M059J (cell line): ENCODE measurements around the gene FANCC. TPM values are rescaled to one million over a fixed set of nuclear protein-coding genes. Genes with fewer than 3 reads are reported as not detected.
"Not testable (repeated sequence)": the region's sequence is repeated elsewhere in the genome, so short reads cannot be mapped to it uniquely, and the experiment has no call there.

Experiments used
- DNase-seq: peaks from one replicate; pipeline ENCODE4 v3.0.0-alpha.2; 2012; ENCODE audit warnings: low read depth
- total RNA-seq: library from RNA; depleted of rRNA; stranded (reverse); fragments of >200 nt; shearing (Covaris generic); gene quantifications from 2 replicates; pipeline ENCODE4 v1.2.3, GENCODE V29; 2014

FANCC gene
- total RNA-seq, 1 experiment from 2014 or later, result 16.5 TPM

DNA sequence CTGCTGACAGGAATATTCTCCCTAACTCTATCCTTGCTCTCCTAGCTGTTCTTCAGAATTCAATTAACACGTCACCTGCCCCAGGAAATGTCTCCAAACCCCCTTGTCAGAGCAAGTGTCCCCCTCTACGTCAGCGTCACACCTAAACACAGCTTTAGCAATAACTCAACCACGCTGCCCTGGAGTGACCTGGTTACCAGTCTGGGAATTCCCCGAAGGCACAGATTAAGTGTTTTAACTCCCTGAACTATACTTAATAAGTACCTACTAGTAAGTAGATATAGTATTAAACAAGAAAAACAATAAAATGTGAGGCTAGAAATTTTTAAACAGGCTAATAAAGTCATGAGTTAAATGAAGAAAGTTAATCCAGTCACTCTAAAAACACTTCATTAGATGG is 78.4 kb downstream of the FANCC start:
- DNase-seq, result no peak

DNA sequence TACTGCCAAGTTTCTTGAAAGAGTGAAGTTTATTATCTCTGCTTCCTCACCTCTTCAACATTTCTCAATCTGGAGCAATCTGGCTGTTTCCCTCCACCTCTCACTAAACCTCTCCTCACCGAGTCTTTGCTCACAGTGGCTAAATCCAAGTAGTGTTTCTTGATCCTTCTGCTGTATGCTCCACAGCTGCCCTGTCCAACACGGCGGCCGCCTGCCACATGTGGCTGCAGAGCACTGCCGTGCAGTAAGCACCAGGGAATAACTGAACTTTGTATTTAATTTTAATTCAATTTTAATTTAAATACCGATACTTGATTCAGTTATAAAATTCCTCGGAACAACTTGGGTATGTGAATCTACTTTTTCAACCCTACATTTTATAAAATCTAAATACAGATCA is 80.2 kb downstream of the FANCC start:
- no peak for DNase-seq

DNA sequence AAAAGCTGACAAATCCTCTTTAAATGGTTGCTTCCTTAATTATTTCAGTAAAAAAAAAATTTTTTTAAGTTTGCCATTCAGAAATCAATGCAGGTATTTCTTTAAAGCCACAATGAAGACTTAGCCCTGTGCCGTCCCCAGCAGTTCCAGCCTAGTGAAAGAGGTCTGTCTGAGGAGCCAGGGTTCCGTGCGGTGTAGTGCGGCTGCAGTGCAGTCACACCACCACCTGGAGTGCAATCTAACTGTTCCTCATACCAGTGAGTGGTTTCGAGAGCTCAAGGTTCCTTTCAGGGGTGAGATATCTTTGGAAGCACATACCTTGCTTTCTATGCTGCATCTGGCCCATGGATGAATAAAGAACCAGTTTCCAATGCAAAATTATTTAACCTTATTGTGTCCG is 87.5 kb downstream of the FANCC start:
- no peak for DNase-seq

DNA sequence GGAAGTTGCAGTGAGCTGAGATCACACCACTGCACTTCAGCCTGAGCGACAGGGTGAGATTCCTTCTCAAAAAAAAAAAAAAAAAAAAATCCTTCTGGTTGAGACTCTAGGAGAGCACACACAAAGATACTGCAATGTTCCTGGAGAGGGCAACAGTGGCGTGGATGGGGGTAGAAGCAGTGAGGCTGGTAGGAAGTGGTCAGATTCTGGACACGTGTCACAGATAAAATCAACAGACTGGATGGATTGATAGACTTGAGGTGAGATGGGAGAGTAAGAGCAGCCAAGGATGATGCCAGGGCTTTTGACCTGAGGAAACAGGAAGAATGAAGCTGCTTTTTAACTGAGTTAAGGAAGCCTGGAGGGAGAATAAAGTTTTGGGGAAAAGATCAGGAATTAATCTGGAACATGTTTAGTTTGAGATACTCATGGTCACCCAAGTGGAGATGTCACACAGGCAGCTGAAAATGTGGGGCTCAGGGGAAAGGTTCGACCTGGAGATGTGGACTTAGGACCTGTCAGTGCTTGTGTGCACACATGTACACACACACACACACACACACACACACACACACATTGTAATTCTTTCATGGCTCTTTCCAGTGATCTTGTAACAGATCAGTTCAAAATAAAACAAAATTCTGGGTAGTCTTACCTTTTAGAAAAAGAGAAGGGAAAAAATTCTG is 88.1 kb downstream of the FANCC start:
- peak; percentile 69 for DNase-seq

DNA sequence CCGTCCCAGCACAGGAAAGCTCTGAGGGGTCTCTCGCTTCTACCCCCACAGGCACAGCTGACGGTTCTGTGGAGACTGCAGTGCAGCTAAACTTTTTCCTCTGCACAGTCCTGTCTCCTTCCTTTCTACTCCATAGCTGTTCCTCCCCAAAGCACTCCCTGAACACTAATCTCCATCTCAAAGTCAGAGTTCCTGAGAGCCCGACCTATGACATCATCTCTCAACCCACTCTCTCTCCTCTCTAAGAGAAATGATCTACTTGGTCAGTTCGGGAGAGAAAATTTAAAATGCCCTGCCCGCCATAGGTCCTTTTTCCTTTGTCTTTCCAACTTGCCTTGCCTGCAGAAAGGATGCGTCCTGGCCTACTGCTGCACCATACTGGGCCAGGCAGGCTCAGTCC is 90.6 kb downstream of the FANCC start:
- DNase-seq, result no peak

DNA sequence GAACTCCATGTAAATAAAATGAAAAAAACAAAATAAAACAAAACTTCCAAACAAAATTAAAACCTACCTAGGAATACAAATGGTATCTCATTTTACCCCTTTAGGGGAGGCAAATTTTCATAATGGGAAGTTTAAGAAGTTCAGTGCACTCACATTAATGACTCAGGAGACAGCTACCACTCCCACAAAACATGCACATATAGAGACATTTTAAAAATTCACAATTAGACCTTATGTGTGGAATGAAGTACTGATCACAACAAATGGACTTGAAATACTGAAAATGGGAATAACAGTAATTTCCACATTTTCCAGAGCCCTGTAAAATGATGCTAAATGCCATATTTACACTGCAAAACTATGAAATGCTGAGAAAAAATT is 91.8 kb downstream of the FANCC start:
- DNase-seq, result no peak

DNA sequence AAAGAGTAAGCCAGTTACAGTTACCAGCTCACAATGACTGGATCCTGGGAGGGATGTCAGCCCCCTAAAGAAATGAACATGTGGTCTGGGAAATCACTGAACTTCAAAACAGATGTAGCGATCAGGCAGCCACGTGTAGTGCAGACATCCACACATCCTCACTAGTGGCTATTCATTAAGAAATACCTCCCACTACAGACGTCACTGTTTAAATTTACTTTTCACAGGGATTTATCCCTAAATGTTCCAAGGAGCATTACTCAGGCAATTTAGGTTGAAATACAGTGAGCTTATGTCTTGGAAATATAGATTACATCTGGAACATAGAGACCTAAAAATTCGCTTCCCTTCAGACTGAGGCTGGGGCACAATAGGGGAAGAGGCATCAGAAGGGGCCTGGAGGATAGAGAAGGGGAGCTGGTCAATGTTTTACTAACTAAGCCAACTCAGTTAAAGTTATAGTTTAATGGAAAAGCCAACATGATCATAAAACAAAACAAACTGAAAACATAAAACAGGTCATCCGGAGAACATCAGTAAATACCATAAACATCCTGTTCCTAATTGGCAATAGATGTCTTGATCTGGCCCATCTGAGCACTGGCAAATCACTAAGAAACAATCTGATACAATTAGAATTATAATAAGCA is 92.3 kb downstream of the FANCC start:
- no peak for DNase-seq

DNA sequence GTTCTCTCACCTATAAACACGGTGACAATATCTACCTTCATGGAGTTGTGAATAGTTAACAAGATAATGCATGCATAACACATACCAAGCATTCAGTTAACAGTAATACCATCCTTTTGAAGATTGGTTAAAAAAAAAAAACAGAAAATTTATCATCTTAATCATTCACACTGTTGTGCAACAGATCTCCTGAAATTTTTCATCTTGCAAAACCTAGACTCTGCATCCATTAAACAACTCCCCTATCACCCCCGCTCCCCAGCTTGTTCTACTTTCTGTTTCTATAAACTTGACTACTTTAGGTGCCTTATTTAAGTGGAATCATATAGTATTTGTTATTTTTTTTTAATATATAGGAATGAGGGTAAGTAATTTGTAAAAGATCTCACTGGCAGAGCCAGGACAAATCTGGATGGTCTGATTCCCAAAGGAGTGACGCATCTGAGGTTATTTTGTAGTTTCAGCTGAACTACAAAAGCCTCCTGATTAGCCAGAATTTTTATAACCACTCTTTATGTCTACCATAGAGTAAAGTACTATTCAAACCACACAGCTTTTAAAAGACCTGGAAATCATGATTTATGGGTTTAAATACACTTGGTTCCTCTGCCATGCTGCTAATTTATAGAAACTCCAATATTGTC is 93.0 kb downstream of the FANCC start:
- DNase-seq, result no peak

DNA sequence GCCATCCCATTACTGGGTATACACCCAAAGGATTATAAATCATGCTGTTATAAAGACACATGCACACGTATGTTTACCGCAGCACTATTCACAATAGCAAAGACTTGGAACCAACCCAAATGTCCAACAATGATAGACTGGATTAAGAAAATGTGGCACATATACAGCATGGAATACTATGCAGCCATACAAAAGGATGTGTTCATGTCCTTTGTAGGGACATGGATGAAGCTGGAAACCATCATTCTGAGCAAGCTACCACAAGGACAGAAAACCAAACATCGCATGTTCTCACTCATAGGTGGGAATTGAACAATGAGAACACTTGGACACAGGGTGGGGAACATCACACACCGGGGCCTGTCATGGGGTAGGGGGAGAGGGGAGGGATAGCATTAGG is 97.2 kb downstream of the FANCC start:
- not testable (repeated sequence) for DNase-seq

DNA sequence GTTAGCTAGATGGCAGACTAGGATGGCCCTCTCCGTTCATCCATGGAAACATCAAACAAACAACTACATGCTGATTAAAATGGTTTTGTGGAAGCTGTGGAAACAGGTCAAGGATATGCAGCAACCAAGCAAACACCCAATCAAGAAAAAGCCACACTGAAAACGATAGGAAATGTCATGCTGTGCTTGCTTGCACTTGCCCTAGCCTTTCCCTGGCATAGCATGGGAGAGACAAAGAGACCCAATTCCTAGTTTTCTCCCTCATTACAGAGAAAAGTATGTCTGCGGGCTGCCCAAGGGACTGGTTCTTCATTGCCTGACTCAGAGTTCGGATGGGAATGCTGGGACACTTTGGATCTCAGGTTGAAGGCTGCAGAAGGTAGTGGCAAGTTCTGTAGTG is 98.7 kb downstream of the FANCC start:
- no peak for DNase-seq

DNA sequence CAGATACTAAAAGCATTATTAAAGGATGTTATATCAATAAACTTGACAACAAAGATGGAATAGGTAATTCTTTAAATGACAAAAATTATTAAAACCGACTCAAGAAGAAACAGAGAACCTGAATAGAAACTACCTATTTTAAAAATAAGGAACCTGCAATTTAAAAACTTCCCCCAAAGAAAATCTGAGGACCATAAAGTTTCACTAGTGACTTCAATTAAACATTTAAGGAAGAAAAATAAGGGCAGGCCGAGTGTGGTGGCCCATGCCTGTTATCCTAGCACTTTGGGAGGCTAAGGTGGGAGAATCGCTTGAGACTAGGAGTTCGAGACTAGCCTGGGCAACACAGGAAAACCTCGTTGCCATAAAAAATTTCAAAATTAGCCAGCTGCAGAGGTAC is 99.6 kb downstream of the FANCC start:
- no peak for DNase-seq

DNA sequence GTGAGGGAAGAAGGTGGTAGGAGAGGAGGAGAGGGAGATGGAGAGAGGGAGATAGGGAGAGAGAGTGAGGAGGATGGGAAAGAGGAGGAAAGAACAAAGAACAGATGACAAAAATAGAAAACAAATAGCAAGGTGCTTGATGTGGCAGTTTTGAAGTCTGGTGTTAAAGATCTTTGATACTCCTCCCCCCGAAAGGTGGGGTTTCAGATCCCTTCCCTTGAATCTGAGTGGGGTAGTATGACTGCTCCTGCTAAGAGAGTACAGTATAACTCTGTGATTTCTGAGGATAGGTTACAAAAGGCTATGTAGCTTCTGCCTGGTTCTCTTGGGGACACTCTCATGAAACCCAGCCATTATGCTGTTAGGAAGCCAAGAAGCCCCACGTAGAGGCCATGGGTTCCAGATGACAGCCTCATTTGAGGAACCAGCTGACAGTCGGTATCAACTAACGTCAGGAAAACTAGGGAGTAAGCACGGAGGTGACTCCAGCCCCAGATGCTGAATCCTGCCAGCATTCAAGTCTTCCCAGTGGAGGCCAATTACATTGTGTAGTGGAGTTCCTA is 102.1 kb downstream of the FANCC start:
- no peak for DNase-seq

DNA sequence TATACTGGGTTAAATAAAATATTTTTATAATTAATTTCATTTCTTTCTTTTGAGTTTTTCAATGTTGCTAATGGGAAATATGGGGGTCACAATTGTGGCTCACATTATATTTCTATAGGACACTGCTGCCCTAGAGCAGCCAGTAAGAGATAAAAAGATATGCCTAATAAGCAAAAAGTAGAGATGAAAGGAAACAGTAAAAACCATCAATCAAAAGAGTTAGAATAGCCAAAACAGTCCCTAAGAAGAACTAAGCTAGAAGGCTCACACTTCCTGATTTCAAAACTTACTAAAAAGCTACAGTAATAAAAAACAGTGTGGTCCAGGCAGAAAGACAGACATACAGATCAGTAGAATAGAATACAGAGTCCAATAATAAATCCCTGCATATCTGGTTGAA is 104.4 kb downstream of the FANCC start:
- no peak for DNase-seq

DNA sequence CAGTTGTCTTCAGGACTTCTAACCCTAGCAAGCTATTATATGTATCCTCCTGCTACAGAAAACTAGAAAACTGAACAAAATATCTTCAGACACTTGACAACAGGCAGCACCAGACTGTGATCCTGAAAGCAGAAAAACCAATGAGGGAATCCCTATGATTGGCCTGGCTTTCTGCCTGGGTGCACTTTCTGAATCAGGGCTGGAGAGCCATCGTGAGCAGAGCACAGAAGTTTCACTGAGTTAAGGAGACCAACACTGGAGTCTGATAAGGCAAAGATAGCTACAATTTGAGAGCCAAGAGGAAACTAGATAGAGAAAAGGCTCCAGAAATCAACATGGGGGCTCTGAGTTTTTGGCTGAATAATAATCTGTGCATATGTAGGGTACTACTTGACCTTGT is 106.5 kb downstream of the FANCC start:
- DNase-seq, result no peak

DNA sequence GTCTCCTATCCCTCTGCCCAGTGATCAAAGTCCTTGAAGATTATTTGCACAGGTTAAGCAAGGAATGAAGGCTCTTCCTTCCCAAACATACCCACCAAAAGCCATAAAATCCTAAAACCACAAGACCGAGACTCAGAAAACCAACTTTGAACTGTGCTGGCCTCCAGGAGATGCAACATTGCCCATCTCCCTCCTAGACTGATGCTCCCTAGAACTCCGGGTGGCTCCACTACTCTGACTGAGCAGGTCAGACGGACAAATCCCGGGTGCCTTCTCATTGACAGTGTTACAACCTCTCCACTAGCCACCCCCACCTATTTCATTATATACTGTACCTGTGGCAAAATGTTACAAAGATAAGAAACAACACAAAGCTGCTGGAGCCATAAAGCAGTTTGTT is 110.1 kb downstream of the FANCC start:
- no peak for DNase-seq

DNA sequence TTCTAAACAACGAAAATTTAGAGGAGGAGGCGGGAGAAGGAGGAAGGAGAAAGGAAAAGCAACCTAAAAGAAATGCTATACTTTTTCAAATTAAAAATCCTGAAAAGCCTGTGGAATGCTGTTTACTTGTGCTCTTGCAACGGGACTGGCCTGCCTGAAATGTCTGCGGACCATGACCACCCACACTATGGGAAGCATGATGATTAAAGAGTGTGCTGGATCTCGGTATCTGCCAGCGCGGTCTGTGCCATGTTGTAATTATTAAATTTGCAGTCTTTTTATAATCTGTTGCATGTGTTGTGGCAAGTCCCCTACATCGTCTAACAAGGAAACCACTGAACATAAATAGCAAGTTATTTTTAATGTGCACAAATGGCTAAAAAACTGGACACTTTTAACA is 111.4 kb downstream of the FANCC start:
- DNase-seq, result no peak

DNA sequence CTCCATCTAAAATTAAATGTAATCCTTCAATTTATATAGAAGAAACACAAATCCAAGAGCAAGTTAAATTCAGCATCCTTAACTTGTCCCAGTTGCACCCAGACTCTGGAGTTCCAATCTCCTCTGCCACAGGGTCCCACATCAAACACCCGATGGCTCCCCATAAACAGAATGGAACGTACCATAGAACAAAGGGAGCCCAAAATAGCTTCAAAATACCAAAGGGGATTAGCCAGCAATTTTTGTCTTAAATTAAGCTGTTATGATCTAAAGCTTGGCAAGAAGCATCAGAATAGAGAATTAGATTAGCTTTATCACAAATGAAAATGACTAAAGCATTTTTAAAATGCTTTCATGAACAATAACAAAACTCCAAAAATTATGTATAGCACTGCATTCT is 112.8 kb downstream of the FANCC start:
- no peak for DNase-seq

DNA sequence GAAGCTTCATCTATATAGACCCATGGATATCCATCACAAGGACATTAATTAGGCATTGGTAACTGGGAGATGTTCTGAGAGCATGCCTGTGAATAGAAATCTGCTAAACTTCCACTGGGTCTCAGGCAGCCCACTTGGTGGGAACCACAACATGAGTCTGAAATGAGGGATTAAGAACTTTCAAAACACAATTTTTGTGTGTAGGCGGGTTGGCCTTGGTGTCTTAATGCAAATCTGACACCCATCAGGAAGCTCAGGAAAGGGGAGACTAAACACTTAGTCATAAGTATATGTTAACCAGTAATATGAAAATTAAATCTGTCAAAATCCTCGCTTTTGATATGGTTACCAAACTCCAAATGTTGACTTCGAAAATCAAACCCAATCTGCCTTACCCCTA is 113.2 kb downstream of the FANCC start:
- no peak for DNase-seq

DNA sequence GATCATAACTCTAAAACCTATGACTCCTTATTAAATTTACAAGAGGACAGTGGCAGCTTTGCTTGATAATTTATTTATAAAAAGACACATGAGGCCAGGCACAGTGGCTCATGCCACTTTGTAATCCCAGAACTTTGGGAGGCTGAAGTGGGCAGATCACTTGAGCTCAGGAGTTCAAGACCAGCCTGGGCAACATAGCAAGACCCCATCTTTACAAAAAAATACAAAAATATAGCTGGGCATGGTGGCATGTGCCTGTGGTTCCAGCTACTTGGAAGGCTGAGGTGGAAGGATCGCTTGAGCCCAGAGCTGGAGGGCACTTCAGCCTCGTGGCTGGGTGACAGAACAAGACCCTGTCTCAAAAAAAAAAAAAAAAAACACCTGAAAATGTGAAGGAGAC is 114.5 kb downstream of the FANCC start:
- not testable (repeated sequence) for DNase-seq

DNA sequence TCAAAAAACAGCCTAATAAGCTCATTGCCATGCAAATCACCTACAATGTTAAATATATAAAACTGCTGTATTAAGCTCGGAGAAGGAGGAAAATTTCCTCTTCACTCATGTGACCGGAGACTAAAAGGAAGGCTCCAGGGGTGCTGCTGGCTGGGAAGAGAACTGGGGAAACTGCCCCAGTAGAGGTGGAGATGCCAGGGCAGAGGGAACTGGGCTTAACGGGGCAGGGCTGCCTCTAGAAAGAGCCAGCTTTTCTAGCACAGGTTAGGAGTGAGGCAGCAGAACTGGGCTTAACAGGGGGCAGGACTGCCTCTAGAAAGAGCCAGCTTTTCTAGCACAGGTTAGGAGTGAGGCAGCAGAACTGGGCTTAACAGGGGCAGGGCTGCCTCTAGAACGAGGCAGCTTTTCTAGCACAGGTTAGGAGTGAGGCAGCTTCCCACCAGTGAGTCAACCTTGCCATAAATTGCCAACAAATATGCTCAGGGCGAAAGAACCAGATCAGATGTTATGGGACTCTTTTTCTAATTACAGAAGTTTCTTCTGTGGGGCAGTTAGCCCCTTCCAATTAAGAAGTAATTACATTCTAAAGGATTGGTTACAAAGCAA is 115.3 kb downstream of the FANCC start:
- peak; percentile 9 for DNase-seq

DNA sequence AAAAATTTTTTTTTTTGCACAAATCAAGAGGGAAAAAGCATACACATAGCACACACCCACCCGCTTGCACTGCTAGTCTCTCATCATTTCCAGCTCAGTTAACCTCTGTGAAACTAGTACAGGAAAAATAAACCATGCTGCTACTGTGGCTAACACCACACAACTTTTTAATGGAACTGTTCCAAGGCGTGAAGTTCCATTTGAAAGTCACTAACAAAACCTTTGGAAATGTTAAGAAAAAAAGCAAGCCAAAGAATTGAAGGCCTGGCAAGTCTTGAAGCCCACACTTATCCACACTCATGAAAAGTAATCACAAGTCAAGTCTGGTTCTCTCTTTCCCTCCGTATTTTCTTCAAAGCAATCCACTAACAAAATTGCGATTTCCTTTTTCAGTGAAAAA is 116.3 kb downstream of the FANCC start:
- DNase-seq, result no peak

DNA sequence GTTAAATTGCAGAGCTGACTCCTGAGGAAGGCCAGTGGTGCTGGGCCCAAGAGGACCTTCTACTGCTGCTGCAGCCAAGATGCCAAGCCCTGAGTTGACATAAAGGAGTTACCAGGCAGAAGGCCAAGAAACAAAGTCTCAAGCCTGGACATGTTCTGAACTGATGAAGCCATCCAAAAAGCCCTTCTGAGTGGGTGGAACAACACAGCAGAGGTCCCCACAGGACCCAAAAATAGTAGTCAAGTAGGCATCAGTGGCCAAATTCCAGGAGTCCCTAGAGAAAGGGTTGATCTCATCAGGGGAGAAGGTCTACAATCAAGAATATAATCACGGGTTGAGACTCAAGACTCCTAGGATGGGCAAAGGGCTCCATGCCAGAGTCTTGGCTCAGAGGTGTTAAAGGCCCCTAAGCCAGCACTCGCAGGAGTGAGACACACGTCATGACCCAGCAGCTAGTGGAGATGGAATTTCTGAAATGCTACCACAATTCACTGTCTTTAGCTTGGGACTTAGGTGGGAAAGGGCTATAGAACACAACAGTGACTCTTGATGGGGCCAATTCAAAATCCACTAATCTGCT is 119.7 kb downstream of the FANCC start:
- DNase-seq, result peak; percentile 49
